NB4 (cell line): Measurements from ENCODE around the gene RNASE13.
A peak's percentile ranks its signal among the peaks of the same experiment; 100 is the strongest.
"Not testable (repeated sequence)": the region's sequence is repeated elsewhere in the genome, so short reads cannot be mapped to it uniquely, and the experiment has no call there.

Experiments used
- DNase-seq: peaks from one replicate; pipeline ENCODE4 v3.0.0; 2010; ENCODE audit warnings: low read depth
- H3K4me3 ChIP-seq: one replicate; pipeline ENCODE4 v1.5.1; 2011; ENCODE audit warnings: mild to moderate bottlenecking, low read depth, low read length, moderate library complexity
- MYC ChIP-seq: IDR thresholded peaks from 2 replicates; pipeline ENCODE4 v1.6.1; 2011; ENCODE audit warnings: low read depth, low read length
- POLR2A ChIP-seq: IDR thresholded peaks from 2 replicates; pipeline ENCODE4 v1.6.1; 2011; ENCODE audit warnings: mild to moderate bottlenecking; ENCODE audit not compliant: insufficient read length; ENCODE audit errors: extremely low read depth
- TF ChIP-seq, protein P1 (sequence below): IDR thresholded peaks from 2 replicates; pipeline ENCODE4 v1.6.1; 2011; ENCODE audit warnings: low read depth, low read length
- TF ChIP-seq, protein P2 (sequence below): IDR thresholded peaks from one replicate; pipeline ENCODE4 v1.5.1; 2012; ENCODE audit warnings: low read depth, low read length

Gene RNASE13

DNA sequence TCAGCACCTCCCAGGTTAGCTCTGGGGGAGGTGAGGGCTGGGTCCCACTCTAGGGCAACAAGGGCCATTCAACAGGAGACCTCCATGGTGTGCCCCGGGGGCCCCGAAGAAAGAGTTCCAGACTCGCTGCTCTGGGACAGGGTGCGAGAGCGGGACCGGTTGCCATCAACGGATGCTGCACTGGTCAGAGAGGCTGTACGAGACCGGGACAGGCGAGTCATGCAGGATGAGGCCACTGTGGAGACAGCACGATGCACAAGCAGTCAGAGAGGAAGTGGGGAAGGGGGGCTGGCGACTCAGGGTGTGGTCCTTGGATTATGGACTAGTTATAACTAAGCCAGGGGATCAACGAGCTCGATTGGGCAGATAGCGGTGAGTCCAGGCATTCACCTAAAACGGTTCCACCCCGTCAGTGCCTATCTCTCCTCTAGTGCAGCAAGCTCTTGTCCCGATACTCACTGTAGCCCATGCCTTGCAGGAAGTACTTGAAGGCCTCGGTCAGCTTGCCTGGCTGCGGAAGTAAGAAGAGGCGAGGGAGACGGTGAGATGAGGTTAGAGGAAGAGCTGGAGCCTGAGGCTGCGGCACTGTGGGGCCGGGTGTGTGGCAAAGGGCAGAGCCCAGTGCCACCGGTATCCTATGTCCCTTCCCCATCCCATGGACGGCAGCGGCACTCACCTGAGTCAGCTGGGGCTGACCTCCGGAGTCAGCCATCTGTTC is 16.9 kb downstream of the RNASE13 start:
- no peak overlapping the region for H3K4me3 ChIP-seq
- TF ChIP-seq, protein P1, sequence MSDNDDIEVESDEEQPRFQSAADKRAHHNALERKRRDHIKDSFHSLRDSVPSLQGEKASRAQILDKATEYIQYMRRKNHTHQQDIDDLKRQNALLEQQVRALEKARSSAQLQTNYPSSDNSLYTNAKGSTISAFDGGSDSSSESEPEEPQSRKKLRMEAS: no peak
- no peak for TF ChIP-seq MYC
- TF ChIP-seq, protein P2, sequence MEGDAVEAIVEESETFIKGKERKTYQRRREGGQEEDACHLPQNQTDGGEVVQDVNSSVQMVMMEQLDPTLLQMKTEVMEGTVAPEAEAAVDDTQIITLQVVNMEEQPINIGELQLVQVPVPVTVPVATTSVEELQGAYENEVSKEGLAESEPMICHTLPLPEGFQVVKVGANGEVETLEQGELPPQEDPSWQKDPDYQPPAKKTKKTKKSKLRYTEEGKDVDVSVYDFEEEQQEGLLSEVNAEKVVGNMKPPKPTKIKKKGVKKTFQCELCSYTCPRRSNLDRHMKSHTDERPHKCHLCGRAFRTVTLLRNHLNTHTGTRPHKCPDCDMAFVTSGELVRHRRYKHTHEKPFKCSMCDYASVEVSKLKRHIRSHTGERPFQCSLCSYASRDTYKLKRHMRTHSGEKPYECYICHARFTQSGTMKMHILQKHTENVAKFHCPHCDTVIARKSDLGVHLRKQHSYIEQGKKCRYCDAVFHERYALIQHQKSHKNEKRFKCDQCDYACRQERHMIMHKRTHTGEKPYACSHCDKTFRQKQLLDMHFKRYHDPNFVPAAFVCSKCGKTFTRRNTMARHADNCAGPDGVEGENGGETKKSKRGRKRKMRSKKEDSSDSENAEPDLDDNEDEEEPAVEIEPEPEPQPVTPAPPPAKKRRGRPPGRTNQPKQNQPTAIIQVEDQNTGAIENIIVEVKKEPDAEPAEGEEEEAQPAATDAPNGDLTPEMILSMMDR: no peak
- TF ChIP-seq POLR2A: no peak
- DNase-seq: peak; percentile 42

DNA sequence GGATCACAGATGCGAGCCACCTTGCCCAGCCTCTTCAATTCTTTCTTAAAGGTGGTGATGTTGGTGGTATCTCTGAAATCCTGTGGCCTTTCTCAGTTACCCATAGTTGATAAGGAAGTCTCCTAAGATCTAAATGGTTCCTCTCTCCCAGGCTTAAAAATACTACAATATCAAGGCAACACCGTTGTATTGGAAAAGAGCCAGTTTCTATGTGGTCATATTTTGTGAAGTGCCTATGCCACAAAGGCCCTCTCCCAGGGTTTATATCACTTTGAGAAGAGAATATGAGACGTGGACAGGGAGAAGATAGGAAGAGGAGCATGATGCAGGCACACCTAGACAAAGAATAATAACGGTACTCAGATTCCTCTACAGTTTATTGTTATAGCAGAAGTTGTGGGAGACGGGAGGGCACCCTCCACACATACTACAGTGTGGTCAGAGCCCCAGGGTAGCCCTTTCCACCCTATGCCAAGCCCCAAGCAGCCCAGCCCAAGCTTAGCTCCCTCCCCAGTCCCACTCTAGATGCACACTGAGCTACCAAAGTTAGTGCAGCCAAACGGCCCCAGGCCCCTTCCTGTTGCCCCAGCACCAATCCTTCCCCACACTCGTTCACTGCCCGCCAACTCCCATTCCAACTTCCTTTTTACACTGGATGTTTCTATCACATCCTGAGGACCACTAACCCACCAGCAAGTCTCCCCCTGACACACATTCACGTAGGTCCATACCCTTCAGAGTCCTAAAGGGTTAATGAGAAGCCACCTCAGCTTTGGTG is 18.0 kb downstream of the RNASE13 start:
- DNase-seq: no peak
- TF ChIP-seq, protein P2: no peak
- TF ChIP-seq, protein P1: no peak
- H3K4me3 ChIP-seq: no peak overlapping the region

DNA sequence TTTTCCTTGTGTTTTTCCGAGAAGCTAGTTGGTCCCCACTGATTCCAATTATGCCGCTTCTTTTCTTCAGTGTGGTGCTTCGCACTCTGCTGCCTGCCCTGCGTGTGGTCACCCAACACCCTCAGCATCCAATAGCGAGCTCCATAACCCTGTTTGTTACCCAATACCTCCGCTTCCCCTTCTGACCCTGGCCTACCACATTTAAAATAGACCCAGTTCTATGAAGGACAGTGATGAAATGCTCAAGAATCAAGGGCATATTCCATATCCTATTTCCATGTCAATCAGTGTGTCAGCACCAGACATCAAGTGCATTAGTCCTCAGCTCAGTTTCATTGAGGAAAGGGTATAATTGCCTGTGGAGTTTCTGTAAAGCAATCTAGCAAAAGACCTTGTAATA is 19.3 kb downstream of the RNASE13 start:
- TF ChIP-seq, protein P1: peak; percentile 42; the same call in 1 of the 2 replicates
- TF ChIP-seq, protein P2: no peak
- DNase-seq: peak; percentile 72
- no peak overlapping the region for H3K4me3 ChIP-seq

DNA sequence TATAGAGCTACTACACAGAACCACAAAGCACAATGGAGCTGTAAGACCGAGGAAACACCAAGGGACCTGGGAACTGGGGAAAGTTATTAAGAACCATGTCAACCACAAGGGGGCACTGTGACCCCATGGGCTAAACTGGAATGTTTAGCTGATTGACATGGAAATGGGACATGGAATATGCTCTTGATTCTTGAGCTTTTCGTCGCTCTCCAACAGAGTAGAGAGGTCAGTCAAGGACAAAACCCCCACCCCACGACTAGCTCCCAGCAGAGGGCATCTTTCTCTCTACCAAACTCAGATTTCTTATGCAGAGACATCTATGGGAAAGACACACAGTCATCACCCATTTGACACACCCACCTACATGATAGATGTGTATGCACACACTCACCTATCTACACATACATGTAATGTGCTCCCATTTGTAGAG is 19.8 kb downstream of the RNASE13 start:
- peak; percentile 87 for DNase-seq
- no peak overlapping the region for H3K4me3 ChIP-seq
- TF ChIP-seq MYC: no peak
- TF ChIP-seq, protein P1: no peak
- TF ChIP-seq, protein P2: peak; percentile 80
- no peak for TF ChIP-seq POLR2A

DNA sequence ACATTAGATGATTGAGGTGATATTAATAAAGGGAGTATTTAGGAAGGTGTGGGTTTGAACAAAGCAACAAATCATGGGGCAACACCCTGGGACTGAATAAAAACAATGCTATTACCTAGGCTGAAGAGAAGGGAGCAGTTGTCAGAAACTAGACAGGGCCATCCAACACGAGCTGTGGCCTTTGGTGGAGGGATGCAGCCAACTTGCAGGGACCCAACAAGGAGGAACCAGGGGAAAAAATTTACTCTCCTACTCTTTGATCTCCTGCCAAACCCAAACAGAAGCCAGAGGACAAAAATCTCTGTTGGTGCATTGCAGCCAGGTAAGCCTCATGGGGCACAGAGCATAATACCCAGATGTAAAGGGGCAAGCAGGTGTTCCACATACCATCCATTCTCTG is 23.5 kb downstream of the RNASE13 start:
- no peak for TF ChIP-seq POLR2A
- TF ChIP-seq, protein P1: no peak
- no peak for TF ChIP-seq MYC
- TF ChIP-seq, protein P2: no peak
- no peak for DNase-seq
- H3K4me3 ChIP-seq: no peak overlapping the region

DNA sequence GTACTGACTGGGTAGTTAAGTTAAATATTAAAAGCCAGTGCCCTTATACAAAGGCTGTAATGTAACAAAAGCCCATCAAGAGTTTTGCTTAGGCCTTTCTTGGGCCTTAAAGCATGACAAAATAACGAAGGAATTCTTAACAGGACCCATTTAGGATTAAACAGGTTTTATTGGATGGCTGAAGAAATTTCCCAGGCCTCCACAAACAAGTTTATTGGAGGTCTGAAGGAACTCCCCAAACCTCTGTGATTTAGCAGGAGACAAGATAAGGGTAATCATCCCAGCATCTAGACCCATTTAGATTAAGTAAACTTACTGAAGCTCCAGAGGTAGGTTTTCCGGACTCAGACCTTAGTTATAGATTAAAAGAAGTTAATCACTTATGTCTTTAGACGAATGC is 24.9 kb downstream of the RNASE13 start:
- not testable (repeated sequence) for H3K4me3 ChIP-seq, DNase-seq
